ENCODE data around the gene IGLON5.

Gene IGLON5

GRCh38 chr19:51311351-51312257 is at the start of gene IGLON5:
IGLON5 (plus strand) TSS chr19:51311644; CDS start chr19:51311848, 204 bp downstream.
- DNase-seq (ENCODE audit: low spot score), result no peak

- no peak for DNase-seq (ENCODE audit: low spot score)
These were observed 47.6 kb upstream of the IGLON5 start for GRCh38 chr19:51263808-51264207.

GRCh38 chr19:51271067-51271466 is 40.4 kb upstream of the IGLON5 start:
- no peak for DNase-seq (ENCODE audit: low spot score)

GRCh38 chr19:51272183-51272810 is 39.1 kb upstream of the IGLON5 start:
- DNase-seq (ENCODE audit: low spot score), result no peak

- no peak for DNase-seq (ENCODE audit: low spot score)
These were observed 37.2 kb upstream of the IGLON5 start for GRCh38 chr19:51274049-51274770.

- DNase-seq (ENCODE audit: low spot score), result no peak
These were observed 34.3 kb upstream of the IGLON5 start for GRCh38 chr19:51277112-51277511.

- no peak for DNase-seq (ENCODE audit: low spot score)
These were observed 29.1 kb upstream of the IGLON5 start for GRCh38 chr19:51282335-51282734.

- no peak for DNase-seq (ENCODE audit: low spot score)
These were observed 25.8 kb upstream of the IGLON5 start for GRCh38 chr19:51285682-51286081.

GRCh38 chr19:51289635-51290034 is 21.8 kb upstream of the IGLON5 start:
- no peak for DNase-seq (ENCODE audit: low spot score)

- no peak for DNase-seq (ENCODE audit: low spot score)
These were observed 18.5 kb upstream of the IGLON5 start for GRCh38 chr19:51292971-51293370.

GRCh38 chr19:51293571-51294210 is 17.8 kb upstream of the IGLON5 start:
- DNase-seq (ENCODE audit: low spot score), result no peak

GRCh38 chr19:51294211-51294976 is 17.1 kb upstream of the IGLON5 start:
- no peak for DNase-seq (ENCODE audit: low spot score)

GRCh38 chr19:51294977-51295375 is 16.5 kb upstream of the IGLON5 start:
- DNase-seq (ENCODE audit: low spot score), result no peak

- no peak for DNase-seq (ENCODE audit: low spot score)
These were observed 15.9 kb upstream of the IGLON5 start for GRCh38 chr19:51295382-51296126.

- DNase-seq (ENCODE audit: low spot score), result no peak
These were observed 14.9 kb upstream of the IGLON5 start for GRCh38 chr19:51296336-51297093.

GRCh38 chr19:51297406-51297805 is 14.0 kb upstream of the IGLON5 start:
- no peak for DNase-seq (ENCODE audit: low spot score)

GRCh38 chr19:51301266-51301665 is 10.2 kb upstream of the IGLON5 start:
- no peak for DNase-seq (ENCODE audit: low spot score)

GRCh38 chr19:51305479-51305878 is 6.0 kb upstream of the IGLON5 start:
- DNase-seq (ENCODE audit: low spot score), result no peak

GRCh38 chr19:51316688-51317087 is 5.2 kb downstream of the IGLON5 start:
- no peak for DNase-seq (ENCODE audit: low spot score)

- DNase-seq (ENCODE audit: low spot score), result no peak
These were observed 5.9 kb downstream of the IGLON5 start for GRCh38 chr19:51317376-51317775.
